GM12892 (cell line): ENCODE measurements around the gene TALDO1.

Experiments
- POLR2A ChIP-seq: IDR thresholded peaks from 2 replicates; pipeline ENCODE4 v1.6.1; 2011; ENCODE audit warnings: low read depth, low read length, control low read depth
- TAF1 ChIP-seq: IDR thresholded peaks from 2 replicates; pipeline ENCODE4 v1.6.1; 2011; ENCODE audit warnings: low read depth, mild to moderate bottlenecking, control low read depth, low read length, borderline replicate concordance

GRCh38 chr11:795634-796564 lies 48.6 kb downstream of the TALDO1 start:
- TF ChIP-seq POLR2A: peak; percentile 53
- no peak; the same call in 1 of the 2 replicates for TF ChIP-seq TAF1
